ENCODE data around the gene PROCA1.

Gene PROCA1

GRCh38 chr17:28711723-28712031 is at the start of gene PROCA1:
PROCA1 (minus strand) TSS chr17:28711888; CDS start chr17:28711660, 228 bp downstream.
- no peak for DNase-seq (ENCODE audit: low spot score)

- DNase-seq (ENCODE audit: low spot score) = no peak
Observed at GRCh38 chr17:28760601-28761562, 49.2 kb upstream of the PROCA1 start.

- no peak for DNase-seq (ENCODE audit: low spot score)
Observed at GRCh38 chr17:28759256-28759865, 47.7 kb upstream of the PROCA1 start.

- DNase-seq (ENCODE audit: low spot score) = no peak
Observed at GRCh38 chr17:28758411-28759121, 46.9 kb upstream of the PROCA1 start.

GRCh38 chr17:28756049-28756804 is 44.5 kb upstream of the PROCA1 start:
- DNase-seq (ENCODE audit: low spot score) = no peak

GRCh38 chr17:28755486-28755885 is 43.8 kb upstream of the PROCA1 start:
- no peak for DNase-seq (ENCODE audit: low spot score)

GRCh38 chr17:28751600-28752366 is 40.1 kb upstream of the PROCA1 start:
- DNase-seq (ENCODE audit: low spot score) = no peak

GRCh38 chr17:28750178-28751047 is 38.7 kb upstream of the PROCA1 start:
- peak; percentile 89 for DNase-seq (ENCODE audit: low spot score)

- no peak for DNase-seq (ENCODE audit: low spot score)
Observed at GRCh38 chr17:28749516-28750177, 38.0 kb upstream of the PROCA1 start.

GRCh38 chr17:28748852-28749515 is 37.3 kb upstream of the PROCA1 start:
- no peak for DNase-seq (ENCODE audit: low spot score)

- DNase-seq (ENCODE audit: low spot score) = no peak
Observed at GRCh38 chr17:28747801-28748750, 36.4 kb upstream of the PROCA1 start.

- no peak for DNase-seq (ENCODE audit: low spot score)
Observed at GRCh38 chr17:28747051-28747691, 35.5 kb upstream of the PROCA1 start.

GRCh38 chr17:28746611-28747050 is 34.9 kb upstream of the PROCA1 start:
- no peak for DNase-seq (ENCODE audit: low spot score)

- no peak for DNase-seq (ENCODE audit: low spot score)
Observed at GRCh38 chr17:28745786-28746411, 34.2 kb upstream of the PROCA1 start.

GRCh38 chr17:28744972-28745785 is 33.5 kb upstream of the PROCA1 start:
- no peak for DNase-seq (ENCODE audit: low spot score)

Data from SW480 (cell line).